Right ventricle myocardium superior (tissue), 1 donor: ENCODE results near the gene C10orf53. TPM values are rescaled to one million over a fixed set of nuclear protein-coding genes. Genes with fewer than 3 reads are reported as not detected.
A peak's percentile ranks its signal among the peaks of the same experiment; 100 is the strongest.

ENCODE experiments used
- ATAC-seq: fragments of 200-7000 bp; cut with Tn5 transposase; one replicate; pipeline ENCODE4 v1.9.1; 2020; ENCODE audit warnings: mild to moderate bottlenecking; ENCODE audit not compliant: poor library complexity
- DNase-seq: peaks from one replicate; pipeline ENCODE4 v3.0.0-alpha.2; 2020
- intact Hi-C: fragments of 100-400 bp; cut with DNase I; formaldehyde crosslinking; loops from one replicate; pipeline ENCODE4 v1.11.2; 2022
- long read RNA-seq: library from polyadenylated mRNA; unstranded; transcript quantifications from one replicate; pipeline ENCODE4 v2.0.0, GENCODE V29; 2021
- total RNA-seq: library from RNA; stranded (reverse); fragmentation: NEBNext Ultra II Directional; extraction: Animal tissue kit (Norgen Biotek cat#: 25700); gene quantifications from one replicate; pipeline ENCODE4 v1.2.1, GENCODE V29; 2021
- donor health status: DM: no; HTN: yes; CAD: no; lungs with severe emphysema.

Gene C10orf53
- not detected for total RNA-seq
- long read RNA-seq: 0 reads

DNA sequence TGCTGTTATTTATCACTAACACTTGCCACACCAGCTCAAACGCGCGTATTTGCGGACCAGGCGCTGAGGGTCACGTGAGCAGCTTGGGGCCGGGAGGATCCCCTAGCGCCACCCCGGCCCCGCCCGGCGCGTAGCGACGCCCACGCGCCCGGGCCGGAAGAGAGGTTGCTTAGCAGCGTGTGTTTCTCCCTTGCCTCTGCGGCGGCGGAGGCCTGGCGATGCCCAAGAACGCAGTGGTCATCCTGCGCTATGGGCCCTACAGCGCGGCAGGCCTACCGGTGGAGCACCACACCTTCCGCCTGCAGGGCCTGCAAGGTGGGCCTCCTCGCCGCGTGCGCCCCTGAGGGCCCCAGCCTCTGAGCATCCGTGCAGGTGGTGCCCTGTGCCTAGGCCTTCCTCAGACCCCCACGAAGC is at the start of gene C10orf53:
Gene C10orf53 (plus strand): TSS at position 172 of the 414 bp plus-strand sequence. CDS start 47 bp downstream, at position 219.
- DNase-seq (no peak), ATAC-seq (peak; percentile 63)
- intact Hi-C loops: no loop called here

GRCh38 chr10:49631975-49632374 is 47.5 kb upstream of the C10orf53 start:
- no peak for ATAC-seq
- intact Hi-C loops: no loop called here
- no peak for DNase-seq

GRCh38 chr10:49632406-49633317 is 46.8 kb upstream of the C10orf53 start:
- intact Hi-C loops: no loop called here
- ATAC-seq (no peak), DNase-seq (no peak)

DNA sequence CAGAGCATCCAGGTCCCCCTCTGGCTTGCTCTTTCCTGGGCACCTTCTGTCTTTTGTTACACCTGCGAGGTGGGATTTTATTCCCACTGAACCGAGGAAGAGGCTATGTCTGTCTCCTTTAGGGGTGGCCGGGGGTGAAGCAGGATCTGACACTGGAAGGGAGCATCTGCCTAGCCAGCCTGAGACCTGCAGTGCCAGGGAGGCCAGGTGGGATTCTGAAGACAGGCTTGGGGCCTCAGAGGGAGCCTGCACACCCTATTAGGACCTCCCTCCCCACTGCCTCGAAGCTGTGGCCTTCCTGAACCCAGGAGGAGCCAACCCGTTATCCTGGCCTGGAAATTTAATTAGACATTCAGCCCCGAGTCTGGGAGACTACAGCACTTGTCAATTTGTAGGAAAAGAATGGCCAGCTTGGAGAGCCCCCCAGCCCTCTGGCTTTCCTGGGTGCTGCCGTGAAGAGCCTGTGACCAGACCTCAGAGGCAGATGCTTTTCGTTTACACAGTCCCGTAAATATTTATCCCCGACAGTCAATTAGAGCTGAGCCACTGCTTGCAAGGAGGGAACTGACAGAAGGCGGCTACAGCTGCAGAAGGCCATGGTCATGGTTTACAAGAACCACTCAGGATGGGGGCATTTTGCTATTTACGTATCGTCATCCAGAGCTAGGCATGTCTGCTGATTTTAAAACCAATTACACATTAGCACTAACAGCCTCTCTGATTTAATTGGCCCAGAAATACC is 46.0 kb upstream of the C10orf53 start:
- intact Hi-C loops: no loop called here
- ATAC-seq (no peak), DNase-seq (no peak)

- DNase-seq: no peak
- ATAC-seq: no peak
- intact Hi-C loops: no loop called here
These were observed 45.3 kb upstream of the C10orf53 start for GRCh38 chr10:49634069-49634660.

DNA sequence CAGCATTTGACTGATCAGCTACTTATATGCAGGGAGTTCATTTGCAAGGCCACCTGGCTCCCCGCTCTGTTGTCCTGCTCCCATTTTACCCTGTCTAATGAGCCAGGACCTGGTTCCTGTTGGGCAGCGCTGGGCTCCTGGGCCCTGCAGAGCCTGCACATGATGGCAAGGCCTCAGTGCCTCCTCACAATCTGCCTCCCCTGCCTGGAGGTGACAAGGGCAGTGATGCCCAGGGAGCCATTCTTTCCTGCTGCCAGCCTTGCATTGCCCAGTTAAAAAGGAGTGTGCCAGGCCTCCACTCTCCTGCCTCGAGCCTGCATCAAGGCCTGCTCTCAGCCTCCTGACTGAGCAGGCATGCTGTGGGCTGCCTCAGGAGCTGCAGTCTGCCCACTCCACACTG is 37.1 kb upstream of the C10orf53 start:
- DNase-seq (no peak), ATAC-seq (no peak)
- intact Hi-C loops: no loop called here

GRCh38 chr10:49643241-49644034 is 36.0 kb upstream of the C10orf53 start:
- intact Hi-C loops: no loop called here
- DNase-seq (no peak), ATAC-seq (no peak)

DNA sequence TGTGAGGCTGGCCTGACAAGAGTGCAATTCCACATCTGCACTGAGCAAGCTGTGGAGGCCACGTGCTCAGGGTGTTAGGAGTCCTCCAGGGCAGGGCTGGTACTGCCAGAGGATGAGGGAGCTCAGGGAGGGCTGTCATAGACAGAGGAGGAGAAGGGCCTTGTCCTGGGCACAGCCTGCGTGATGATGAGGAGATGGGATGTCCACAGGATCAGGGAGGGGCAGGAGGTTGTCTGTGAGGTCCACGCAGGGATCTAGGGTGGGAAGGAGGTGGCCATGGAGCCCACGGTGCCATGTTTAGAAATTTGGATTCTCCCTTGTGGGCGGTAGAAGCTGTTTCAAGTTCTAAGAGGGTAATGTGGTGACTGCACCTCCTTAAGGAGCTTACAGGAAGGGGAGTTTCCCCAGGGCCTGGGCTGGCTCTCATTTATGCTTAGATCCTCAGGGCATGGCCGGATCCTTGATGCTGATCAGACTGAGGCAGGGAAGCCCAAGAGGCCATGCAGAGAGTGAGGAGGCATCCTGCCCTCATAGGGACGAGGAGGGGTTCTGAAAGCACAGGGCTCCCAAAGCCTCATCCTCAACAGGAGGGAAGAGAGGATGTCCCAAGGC is 35.3 kb upstream of the C10orf53 start:
- DNase-seq (no peak), ATAC-seq (no peak)
- intact Hi-C loops: no loop called here

GRCh38 chr10:49645417-49645816 is 34.0 kb upstream of the C10orf53 start:
- ATAC-seq (no peak), DNase-seq (no peak)
- intact Hi-C loops: no loop called here

DNA sequence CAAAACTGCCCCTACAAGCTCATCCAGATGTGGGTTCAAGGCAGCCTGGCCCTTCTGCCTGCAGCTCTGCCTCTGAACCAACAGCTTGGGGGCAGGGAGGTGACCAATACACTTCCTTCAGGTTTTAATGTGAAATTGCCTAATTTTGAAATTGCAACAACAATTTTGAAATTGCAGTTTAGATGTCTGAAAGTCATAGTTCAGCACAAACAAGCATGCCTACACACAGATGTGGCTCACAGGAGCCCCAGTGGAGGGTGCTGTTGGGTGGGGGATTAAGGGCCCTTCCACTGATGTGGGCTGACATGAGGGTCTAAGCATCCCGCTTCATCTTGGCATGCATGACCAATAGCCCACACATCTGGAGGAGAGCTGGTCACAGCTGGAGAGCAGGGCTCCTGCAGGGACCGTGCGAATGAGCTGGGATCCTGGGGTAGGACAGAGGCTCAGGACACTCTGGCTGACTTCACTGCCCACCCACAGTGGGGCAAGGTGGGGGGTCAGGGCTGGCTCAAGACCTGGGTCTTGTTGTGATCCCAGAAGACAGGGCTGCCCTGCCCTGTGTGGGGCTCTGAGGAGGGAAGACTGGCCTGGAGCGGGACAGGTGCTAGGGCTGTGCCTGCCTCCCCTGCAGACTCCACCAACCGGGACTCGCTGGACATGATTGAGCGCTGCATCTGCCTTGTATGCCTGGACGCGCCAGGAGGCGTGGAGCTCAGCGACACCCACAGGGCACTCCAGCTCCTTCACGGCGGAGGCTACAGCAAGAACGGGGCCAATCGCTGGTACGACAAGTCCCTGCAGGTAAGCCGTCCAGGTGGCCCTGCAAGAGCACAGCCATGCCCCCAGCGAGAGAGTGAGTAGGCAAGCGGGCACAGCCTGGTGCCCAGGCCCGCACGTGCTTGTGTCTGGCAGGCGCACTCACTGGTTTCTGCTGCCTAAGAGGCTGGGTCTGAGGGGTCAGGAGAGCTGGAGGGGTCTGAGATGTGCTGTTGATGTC is 33.3 kb upstream of the C10orf53 start:
- no peak for ATAC-seq
- no peak for DNase-seq
- intact Hi-C loops: no loop called here

DNA sequence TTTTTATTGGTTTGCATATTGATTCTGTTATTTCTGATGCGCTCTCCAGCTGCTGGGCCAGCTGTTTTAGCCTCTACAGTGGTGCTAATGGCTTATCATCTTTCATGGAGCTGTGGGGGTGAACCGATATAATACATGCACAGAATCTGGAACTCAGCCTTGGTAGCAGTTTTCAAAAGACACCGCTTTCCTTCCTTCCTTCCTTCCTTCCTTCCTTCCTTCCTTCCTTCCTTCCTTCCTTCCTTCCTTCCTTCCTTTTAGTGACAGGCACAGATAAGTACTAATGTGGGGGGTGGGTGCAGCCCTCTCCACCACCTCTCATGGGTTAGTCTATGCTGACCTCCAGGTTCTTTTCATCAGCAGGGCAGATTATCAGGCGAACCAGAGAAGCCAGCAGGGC is 31.9 kb upstream of the C10orf53 start:
- ATAC-seq: no peak
- no peak for DNase-seq
- intact Hi-C loops: no loop called here

DNA sequence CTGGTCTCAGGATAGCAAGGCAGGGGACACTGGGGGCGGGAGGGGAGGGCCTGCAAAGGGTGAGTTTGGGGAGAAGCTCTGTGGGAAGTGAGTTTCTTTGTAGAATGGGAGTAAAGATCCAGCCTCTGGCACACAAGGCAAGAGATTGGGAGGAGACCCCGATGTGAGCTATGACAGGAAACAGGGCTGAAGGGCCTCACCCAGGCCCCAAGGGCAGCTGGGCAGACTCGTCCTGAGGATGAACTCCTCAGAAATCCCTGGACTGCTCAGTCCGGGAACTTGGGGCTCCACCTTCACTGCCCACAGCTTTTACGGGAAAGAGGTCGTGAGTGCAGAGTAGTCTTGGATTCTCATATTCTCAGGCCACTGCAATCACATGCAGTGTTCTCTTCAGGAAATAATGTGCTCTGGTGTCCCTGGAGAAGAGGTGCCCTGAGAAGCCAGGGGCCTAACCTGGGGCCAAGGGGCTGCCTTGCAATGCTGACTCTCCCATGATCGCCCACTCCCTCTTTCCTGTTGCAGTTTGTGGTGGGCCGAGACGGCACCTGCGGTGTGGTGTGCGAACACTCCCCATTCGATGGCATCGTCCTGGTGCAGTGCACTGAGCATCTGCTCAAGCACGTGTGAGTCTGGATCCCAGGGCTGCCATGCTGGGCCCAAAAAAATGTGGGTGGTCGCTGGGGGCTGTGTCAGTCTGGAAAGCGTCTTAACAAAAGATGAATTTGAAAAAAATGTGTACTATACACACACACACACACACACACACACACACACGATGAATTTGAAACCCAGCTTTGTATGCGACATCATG is 31.3 kb upstream of the C10orf53 start:
- intact Hi-C loops: no loop called here
- DNase-seq: no peak
- no peak for ATAC-seq

GRCh38 chr10:49649294-49649693 is 30.2 kb upstream of the C10orf53 start:
- no peak for ATAC-seq
- intact Hi-C loops: no loop called here
- DNase-seq: no peak

GRCh38 chr10:49649936-49650723 is 29.3 kb upstream of the C10orf53 start:
- no peak for DNase-seq
- ATAC-seq: no peak
- intact Hi-C loops: no loop called here

DNA sequence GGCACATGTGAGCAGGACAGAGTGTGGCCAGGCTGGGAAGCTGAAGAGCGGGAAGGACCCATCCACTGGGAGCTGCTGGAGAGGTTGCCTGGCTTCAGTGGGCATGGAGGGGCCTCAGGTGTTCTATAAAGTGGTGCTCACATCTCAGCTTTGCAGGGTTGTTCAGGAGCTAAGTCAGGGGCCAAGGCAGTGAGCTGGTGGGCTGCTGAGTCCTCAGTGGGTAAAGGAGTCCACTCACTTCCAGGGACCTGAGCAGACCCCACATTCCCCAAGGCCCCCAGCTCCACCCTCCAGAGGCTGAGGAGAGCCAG is 28.8 kb upstream of the C10orf53 start:
- intact Hi-C loops: no loop called here
- no peak for DNase-seq

More for the DNA sequence above, 28.8 kb upstream of the C10orf53 start:
- ATAC-seq: no peak
